Activated naive CD4-positive, alpha-beta T cell treated with Interleukin-2 at 50 U/mL for 16 hours (primary cell): ENCODE measurements around the gene CHST14.
A peak's percentile ranks its signal among the peaks of the same experiment; 100 is the strongest.

Experiments used
- DNase-seq: peaks from one replicate; pipeline ENCODE4 v3.0.0-alpha.2; 2020

The CHST14 gene

DNA sequence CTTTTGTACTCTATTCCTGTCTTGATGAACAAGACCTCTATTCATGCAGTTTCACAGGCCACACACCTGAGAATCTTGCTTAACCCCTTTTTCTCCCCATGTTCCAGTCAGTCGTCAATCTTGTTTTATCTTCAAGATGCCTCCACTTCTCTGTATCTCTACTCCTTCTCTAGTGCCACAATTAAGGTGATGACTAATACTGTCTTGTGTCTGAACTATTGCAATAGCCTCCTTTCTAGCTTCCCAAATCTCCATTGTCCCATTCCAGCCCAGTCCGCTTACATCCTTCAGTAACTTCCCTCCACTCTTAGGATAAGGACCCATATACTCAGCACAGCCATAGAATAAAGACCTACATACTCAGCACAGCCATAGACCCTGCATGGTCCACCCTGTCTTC, 24.7 kb downstream of the CHST14 start:
- no peak for DNase-seq

DNA sequence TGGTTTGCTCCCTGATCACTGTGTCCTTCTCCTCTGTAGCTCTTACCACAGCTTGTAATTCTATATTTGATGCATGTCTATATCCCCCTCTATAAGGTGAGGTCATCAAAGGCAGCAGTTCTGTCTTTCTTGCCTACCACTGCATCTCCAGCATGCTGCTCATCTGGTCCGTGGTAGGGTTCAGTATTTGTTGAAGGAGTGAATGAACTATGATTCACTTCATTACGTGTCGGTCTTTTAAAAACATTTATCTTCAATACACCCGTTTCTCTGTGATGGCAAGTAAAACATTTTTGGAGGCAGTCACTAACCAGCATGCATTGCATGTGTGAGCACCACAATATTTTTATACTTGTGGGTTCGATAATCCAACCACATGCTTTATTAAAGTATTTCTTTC, 27.6 kb downstream of the CHST14 start:
- DNase-seq: no peak

DNA sequence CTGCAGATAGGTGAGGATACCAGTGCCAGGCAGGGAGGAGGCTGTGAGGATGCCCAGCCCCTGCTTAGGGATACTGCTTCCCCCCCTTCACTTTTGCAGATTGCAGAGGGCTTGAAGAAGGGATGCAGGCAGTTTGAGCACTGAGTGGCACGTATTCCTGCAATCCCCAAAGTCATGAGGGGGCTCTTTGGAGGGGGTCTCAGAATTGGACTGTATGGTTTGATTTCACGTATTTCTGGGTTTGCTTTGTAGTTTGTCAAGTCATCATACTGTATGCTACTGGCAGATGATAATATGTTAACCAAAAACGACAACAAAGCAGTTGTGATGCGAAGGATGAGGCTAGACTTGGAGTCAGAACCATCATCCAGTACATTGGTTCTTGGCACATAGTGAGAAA, 28.1 kb downstream of the CHST14 start:
- DNase-seq: no peak

DNA sequence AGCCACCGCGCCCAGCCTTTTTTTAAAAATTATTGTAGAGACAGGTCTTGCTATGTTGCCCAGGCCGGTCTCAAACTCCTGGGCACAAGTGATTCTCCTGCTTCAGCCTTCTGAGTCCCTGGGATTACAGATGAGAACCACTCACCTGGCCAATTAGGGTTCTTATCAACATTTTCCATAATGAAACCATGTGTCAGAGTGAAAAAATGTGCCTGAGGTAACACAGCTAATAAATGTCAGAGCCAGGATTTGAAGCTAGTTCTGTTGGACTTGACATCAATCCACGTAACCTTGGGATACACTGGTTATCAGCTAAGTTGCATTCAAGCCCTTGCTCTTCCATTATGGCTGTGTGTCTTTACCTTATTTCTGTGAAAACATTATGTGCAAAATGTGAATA, 29.1 kb downstream of the CHST14 start:
- DNase-seq: no peak

DNA sequence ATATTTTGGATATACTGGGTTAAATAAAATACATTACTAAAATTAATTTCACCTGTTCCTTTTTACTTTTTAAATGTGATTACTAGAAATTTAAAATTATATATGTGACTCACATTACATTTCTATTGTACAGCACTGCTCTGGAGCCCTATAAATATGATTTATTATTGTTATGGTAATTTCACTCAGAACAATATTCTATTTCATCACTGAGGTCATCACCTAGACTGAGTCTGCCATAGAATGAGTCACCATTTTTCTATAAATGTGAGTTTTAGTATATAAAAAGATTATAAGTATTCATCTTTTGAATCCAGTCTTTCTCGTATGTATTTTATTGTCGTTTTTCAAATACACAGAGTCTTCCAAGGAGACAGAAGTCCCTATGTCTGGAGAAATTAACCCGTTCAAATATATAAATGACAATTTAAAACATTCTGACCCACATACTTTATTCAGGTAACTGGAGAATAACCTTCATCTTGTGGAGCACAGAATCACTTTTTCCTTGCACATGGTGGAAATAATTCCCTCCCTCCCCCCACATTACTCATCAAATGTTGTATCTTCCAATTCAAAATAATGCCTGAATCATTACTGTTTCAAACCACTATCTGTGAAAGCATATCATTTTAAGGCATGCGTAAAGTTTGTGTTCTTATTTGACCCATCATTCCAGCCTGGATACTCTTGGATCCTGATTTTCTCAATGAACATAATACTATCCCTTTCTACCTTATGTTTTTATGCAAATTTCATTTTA, 30.0 kb downstream of the CHST14 start:
- no peak for DNase-seq

DNA sequence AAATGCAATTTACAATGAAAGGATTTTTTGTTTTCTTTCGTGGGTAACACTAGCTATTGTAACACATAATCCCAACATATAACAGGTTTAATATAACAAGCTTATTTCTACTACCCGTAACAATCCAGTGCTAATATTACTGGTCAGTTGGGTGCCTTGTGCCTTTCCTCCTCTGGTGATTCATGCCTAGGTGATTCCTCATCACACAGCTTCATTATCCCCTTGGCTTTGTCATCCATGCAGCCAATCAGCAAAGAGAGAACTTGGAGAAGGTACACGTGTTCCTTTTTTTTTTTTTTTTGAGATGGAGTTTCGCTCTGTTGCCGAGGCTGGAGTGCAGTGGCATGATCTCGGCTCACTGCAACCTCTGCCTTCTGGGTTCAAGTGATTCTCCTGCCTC, 30.7 kb downstream of the CHST14 start:
- no peak for DNase-seq

DNA sequence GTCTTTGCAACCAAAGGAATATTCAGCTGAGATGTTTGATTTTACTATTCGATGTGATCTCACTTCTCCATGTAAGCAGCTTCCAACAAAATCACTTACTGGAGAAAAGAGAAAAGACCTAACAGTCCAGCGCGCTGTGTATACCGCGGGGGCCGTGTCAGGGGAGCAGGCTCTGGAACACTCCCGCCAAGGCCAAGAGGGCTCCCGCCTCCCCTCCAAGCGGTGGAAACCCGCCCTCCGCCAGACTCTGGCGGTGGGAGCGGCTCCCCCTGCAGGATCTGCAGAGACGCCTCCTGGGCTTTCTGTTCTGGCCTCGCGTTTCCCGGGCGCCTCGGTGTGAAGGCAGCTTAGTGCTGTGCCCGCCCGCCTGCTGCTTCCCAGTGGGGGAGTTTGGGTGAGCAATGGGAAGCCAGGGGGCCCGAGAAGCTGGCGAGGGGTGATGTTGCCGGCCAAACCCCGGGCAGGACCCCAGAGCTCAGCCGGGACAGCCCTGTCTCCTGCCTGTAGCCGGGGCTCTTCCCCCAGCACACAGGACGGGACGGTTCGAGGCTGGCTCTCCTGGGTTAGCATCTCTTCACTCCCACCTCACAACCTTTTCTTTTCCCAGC, 36.3 kb downstream of the CHST14 start:
- peak; percentile 66 for DNase-seq

DNA sequence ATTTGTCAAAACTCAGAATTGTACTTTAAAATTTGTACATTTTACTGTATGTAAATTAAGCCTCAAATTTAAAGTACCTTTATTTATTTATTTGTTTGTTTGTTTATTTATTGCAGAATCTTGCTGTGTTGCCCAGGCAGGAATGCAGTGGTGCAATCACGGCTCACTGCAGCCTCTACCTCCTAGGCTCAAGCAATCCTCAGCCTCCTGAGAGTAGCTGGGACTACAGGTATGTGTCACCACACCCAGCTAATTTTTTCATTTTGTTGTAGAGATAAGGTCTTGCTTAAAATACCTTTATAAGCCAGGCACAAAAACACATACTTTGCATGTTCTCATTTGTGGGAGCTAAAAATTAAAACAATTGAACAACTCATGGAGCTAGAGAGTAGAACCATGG, 37.4 kb downstream of the CHST14 start:
- no peak for DNase-seq

DNA sequence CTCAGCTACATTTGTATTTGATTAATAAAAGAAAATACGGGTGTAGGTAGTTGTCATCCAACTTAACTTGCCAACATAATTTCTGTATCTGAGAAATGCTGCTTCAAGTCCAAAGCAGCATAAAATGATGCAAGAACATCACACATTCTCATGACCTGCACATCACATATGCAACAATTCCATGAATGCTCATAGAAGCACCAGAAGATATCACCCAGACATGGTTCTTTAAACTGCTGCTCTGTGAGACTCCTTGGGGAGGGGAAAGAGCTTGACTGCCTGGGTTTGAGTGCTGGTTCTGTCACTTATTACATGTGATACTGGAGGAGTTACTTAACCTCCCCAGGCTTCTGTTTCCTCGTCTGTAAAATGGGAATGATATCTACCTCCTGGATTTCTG, 39.4 kb downstream of the CHST14 start:
- no peak for DNase-seq

DNA sequence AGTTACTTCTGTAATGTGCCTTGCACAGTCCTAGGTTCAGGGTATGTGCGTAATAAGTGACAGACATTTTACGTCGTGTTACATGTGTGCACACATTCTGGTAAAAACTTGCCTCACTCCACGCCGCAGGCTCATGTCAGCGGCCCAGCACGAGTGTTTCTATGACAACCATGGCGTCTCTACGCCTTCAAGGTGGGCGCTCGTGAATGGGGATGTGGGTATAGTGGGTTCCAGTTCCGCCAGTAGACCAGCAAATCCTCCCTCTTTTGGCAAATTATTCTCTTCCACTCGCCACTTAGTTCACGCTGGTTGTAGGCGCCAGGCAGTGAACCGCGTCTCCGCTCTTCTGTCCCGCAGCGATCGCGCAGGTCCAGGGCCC, 40.3 kb downstream of the CHST14 start:
- no peak for DNase-seq

DNA sequence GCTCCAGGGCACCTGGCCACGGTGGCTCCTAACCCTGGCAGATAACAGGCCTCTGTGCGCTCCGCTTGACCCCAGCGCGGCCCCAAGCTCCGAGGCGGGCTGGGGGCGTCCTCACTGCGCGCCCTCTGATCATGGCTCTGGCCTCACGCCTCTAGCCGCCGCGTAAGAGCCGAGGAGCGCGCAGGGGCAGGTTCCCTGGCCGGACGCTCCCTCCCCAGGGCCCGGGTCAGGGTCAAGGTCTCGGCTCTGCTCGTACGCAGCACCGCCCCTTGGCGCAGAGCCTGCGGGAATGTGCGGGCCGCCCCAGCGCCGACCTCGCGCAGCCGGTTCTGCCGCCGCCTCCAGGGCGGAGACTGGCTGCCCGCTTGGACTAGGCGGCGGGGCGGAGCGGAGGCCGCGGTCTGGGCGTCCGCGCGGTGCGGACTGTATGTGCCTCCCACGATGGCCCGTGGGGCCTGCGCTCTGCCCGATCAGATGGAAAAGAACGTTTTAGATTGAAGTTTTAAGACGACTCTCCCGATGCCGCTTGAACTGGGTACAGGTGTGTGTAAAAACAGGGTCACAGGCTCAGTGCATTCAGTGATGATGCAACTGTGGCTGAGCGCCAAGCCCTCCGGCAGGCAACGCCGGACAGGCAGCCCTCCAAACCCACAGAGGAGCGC, 40.8 kb downstream of the CHST14 start:
- DNase-seq: peak; percentile 14

DNA sequence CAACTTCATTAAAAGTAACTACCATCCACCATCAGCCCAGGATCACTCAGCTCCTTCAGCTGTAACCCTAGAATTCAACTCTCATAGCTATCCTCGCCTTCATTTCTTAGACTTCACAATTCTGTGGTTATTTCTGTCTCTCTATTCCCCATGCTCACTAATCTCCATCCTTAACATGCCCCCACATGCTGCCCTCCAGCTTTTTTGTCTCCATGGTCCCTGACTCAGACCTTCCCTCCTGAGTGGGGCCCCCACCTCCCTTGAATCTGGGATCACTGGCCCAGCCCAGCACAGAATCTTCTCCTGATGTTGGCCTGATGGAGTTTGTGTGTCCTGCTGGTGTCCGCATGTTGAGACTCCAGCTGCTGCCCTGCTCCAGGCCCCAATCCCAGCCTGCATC, 41.7 kb downstream of the CHST14 start:
- no peak for DNase-seq

DNA sequence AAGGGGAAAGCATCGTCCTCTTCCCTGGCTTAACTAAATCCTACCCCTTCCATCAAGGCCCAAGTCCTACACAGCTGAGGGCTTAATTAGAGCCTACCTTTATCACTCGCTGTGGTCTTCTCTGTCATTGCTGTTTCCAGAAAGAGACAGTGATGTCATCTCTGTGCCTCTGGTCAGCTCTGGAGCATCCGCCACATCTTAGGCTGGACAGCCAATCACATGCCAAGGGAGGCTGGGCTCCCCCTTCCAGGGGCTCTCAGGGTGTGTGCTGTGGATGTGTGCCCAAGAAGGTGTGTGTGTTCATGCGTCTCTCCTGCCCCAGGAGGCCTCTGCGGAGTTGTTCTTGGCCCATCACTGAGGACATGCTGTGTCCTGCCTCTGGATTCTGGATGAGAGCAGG, 42.8 kb downstream of the CHST14 start:
- no peak for DNase-seq

DNA sequence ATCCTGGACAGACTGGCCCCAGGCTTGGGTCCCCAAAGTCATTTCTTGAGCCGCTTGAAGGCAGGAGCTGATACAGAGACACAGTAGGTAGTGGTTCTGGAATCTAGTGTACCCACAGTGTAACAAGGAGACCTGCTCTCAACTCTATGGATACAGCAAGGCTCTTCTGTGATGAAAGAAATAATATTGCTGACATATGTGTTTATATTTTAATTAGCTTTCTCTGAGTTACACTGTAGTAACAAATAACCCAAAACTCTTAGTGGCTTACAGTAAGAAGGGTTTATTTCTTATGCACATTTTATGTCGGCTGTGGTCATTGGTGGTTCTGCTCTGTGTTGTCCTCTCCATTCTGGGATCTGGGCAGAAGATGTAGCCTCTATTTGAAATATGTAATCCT, 45.5 kb downstream of the CHST14 start:
- DNase-seq: no peak
